B cell (primary cell): Measurements from ENCODE around the gene CDH12. TPM values are rescaled to one million over a fixed set of nuclear protein-coding genes. Genes with fewer than 3 reads are reported as not detected.

Experiments
- ATAC-seq: fragments of 200-7000 bp; cut with Tn5 transposase; one replicate; pipeline ENCODE4 v1.10.0; 2021; ENCODE audit warnings: low read depth, mild to moderate bottlenecking, moderate number of reproducible peaks, moderate library complexity
- CTCF ChIA-PET: fragments of 350-600 bp; sonication (Branson Sonifier 250); formaldehyde crosslinking; loops from one replicate; lab custom pipeline; 2021; ENCODE audit warnings: antibody characterized with exemption, inconsistent platforms; lab: Charles Lee
- POLR2A ChIA-PET: fragments of 350-600 bp; sonication (Branson Sonifier 250); formaldehyde crosslinking; loops from one replicate; lab custom pipeline; 2021; ENCODE audit warnings: antibody characterized with exemption; lab: Charles Lee
- DNase-seq: peaks from one replicate; pipeline ENCODE4 v3.0.0; 2013
- H2AFZ ChIP-seq: 2 replicates; pipeline ENCODE4 v1.6.1; 2012; ENCODE audit warnings: mild to moderate bottlenecking, low read depth, low read length; ENCODE audit not compliant: insufficient read depth, poor library complexity, severe bottlenecking
- H3K27ac ChIP-seq, 2 donors: 1 replicate in 1 of 2; 2 replicates in 1 of 2; pipeline ENCODE4 v1.5.1; 2012 to 2013; ENCODE audit warnings: low read length in 2 of 2, mild to moderate bottlenecking in 2 of 2, moderate library complexity in 1 of 2
- H3K27me3 ChIP-seq, 4 experiments: fragments of 200-600 bp in 1 of 4; sonication (generic) in 1 of 4; replicated peaks in 1 of 4; 1 replicate in 2 of 4; 2 replicates in 2 of 4; pipeline versions ENCODE4 v1.6.1 to v1.7.0; 2013 to 2016; ENCODE audit warnings: low read length in 3 of 4, mild to moderate bottlenecking in 2 of 4, mixed read lengths in 1 of 4, moderate library complexity in 1 of 4; ENCODE audit not compliant: insufficient read depth in 4 of 4, control insufficient read depth in 3 of 4; ENCODE audit errors: control extremely low read depth in 1 of 4
- H3K36me3 ChIP-seq, 2 experiments: replicated peaks in 1 of 2; 1 replicate in 1 of 2; 2 replicates in 1 of 2; pipeline versions ENCODE4 v1.6.1 to v1.7.1; 2013; ENCODE audit warnings: low read length in 1 of 2; ENCODE audit not compliant: insufficient read depth in 2 of 2, control insufficient read depth in 1 of 2; ENCODE audit errors: control extremely low read depth in 1 of 2, extremely low read depth in 1 of 2
- H3K4me1 ChIP-seq, 2 donors: fragments of 200-600 bp in 1 of 2; sonication (generic) in 1 of 2; 1 replicate in 1 of 2; 2 replicates in 1 of 2; pipeline versions ENCODE4 v1.5.1 to v1.6.1; 2013 to 2017; ENCODE audit warnings: low read length in 2 of 2; ENCODE audit not compliant: control insufficient read depth in 2 of 2, insufficient read depth in 2 of 2
- H3K4me2 ChIP-seq: replicated peaks from 2 replicates; pipeline ENCODE3; 2012; ENCODE audit warnings: mild to moderate bottlenecking, low read depth, low read length; ENCODE audit not compliant: poor library complexity, severe bottlenecking
- H3K4me3 ChIP-seq, 5 experiments: fragments of 200-600 bp in 1 of 5; sonication (generic) in 1 of 5; 1 replicate in 3 of 5; 2 replicates in 2 of 5; pipeline versions ENCODE4 v1.5.1 to v1.7.0; 2011 to 2016; ENCODE audit warnings: low read length in 4 of 5, mild to moderate bottlenecking in 4 of 5, low read depth in 2 of 5, control low read depth in 1 of 5, moderate library complexity in 1 of 5; ENCODE audit not compliant: insufficient read depth in 1 of 5; ENCODE audit errors: control extremely low read depth in 1 of 5, extremely low read depth in 1 of 5
- H3K79me2 ChIP-seq: fragments of 200-600 bp; sonication (generic); one replicate; pipeline ENCODE4 v1.6.0; 2016; ENCODE audit warnings: low read length; ENCODE audit not compliant: control insufficient read depth, insufficient read depth
- H3K9ac ChIP-seq: fragments of 200-600 bp; sonication (generic); 2 replicates; pipeline ENCODE4 v1.6.1; 2017; ENCODE audit warnings: mild to moderate bottlenecking, low read length, moderate library complexity
- H3K9me3 ChIP-seq, 3 donors: one replicate each; pipeline versions ENCODE4 v1.6.1 to v1.7.1; 2013; ENCODE audit warnings: low read length in 2 of 3; ENCODE audit not compliant: control insufficient read depth in 2 of 3, insufficient read depth in 1 of 3; ENCODE audit errors: control extremely low read depth in 1 of 3
- H4K20me1 ChIP-seq: 2 replicates; pipeline ENCODE4 v1.6.0; 2012; ENCODE audit warnings: mild to moderate bottlenecking, low read length; ENCODE audit not compliant: insufficient read depth, control insufficient read depth, poor library complexity, severe bottlenecking
- H3K27ac Mint-ChIP-seq: one replicate; pipeline ENCODE4 v1.8.0; 2021; ENCODE audit warnings: mixed read lengths
- H3K27me3 Mint-ChIP-seq: one replicate; pipeline ENCODE4 v1.8.0; 2021; ENCODE audit warnings: mixed read lengths
- H3K4me1 Mint-ChIP-seq: one replicate; pipeline ENCODE4 v1.8.0; 2021; ENCODE audit warnings: mixed read lengths
- H3K4me3 Mint-ChIP-seq: one replicate; pipeline ENCODE4 v1.8.0; 2021; ENCODE audit warnings: mixed read lengths
- H3K9me3 Mint-ChIP-seq: one replicate; pipeline ENCODE4 v1.8.0; 2022; ENCODE audit warnings: mixed read lengths; ENCODE audit not compliant: insufficient read depth
- CTCF ChIP-seq: fragments of 200-600 bp; IDR thresholded peaks from one replicate; pipeline ENCODE4 v1.8.0; 2022; ENCODE audit warnings: antibody characterized with exemption, mild to moderate bottlenecking
- EZH2 ChIP-seq: IDR thresholded peaks from 2 replicates; pipeline ENCODE4 v1.6.1; 2012; ENCODE audit warnings: borderline replicate concordance, low read depth, mild to moderate bottlenecking, moderate library complexity, low read length; ENCODE audit not compliant: insufficient read depth, poor library complexity, severe bottlenecking
- WGBS: methylation state at CpG from one replicate; pipeline ENCODE4 v1.1.5; 2013; ENCODE audit warnings: missing lambda C conversion rate; ENCODE audit not compliant: insufficient coverage; 5-methylcytosine and 5-hydroxymethylcytosine counted together
- intact Hi-C: fragments of 100-400 bp; cut with micrococcal nuclease; formaldehyde crosslinking; loops from one replicate; pipeline ENCODE4 v1.10.0; 2022
- polyA plus RNA-seq: library from polyadenylated mRNA; depleted of rRNA; stranded (reverse); fragments of >200 nt; gene quantifications from 2 replicates; pipeline ENCODE4 v1.2.3, GENCODE V29; 2012
- total RNA-seq, 2 donors: library from RNA; stranded (reverse); fragments of 120-200 nt in 1 of 2; gene quantifications; 1 replicate in 1 of 2; 2 replicates in 1 of 2; pipeline versions ENCODE4 v1.2.3 to v1.2.4, GENCODE V29; 2013 to 2022

The CDH12 gene
- total and polyA plus RNA-seq, 2 donors (not counting 1 experiment from before 2014, with no cell fraction given) = not detected

- H3K9me3 ChIP-seq = peaks cover 0 to 17% (median 0%) of the 10 kb centered on the region in 3 donors
- H3K9me3 Mint-ChIP-seq = peaks cover 10% of the 10 kb centered on the region
- H3K9ac ChIP-seq = no peak overlapping the region
- no peaks in the 10 kb centered on the region for H3K4me1 ChIP-seq
- no peaks in the 10 kb centered on the region for H3K36me3 ChIP-seq
- H3K27ac Mint-ChIP-seq = no peak overlapping the region
- H2AFZ ChIP-seq = no peak overlapping the region
- H3K27me3 ChIP-seq = no peaks in the 10 kb centered on the region
- ATAC-seq = no peak
- no peaks in the 10 kb centered on the region for H4K20me1 ChIP-seq
- CTCF ChIA-PET = no interaction called here
- intact Hi-C loops = no loop called here
- no peak overlapping the region for H3K4me2 ChIP-seq
- POLR2A ChIA-PET = no interaction called here
- TF ChIP-seq CTCF (no peak), EZH2 (no peak)
- H3K27me3 Mint-ChIP-seq = no peaks in the 10 kb centered on the region
- no peak for DNase-seq
- no peaks in the 10 kb centered on the region for H3K4me1 Mint-ChIP-seq
- 81% methylated on average over 5 of the region's 8 CpGs for WGBS
- no peak overlapping the region for H3K4me3 ChIP-seq
- no peaks in the 10 kb centered on the region for H3K79me2 ChIP-seq
- H3K27ac ChIP-seq = no peak overlapping the region
- H3K4me3 Mint-ChIP-seq = no peak overlapping the region
Measured at GRCh38 chr5:22372376-22372775, 480.8 kb downstream of the CDH12 start.

- H3K27ac ChIP-seq = no peak overlapping the region
- H3K79me2 ChIP-seq = no peaks in the 10 kb centered on the region
- DNase-seq (no peak), ATAC-seq (no peak)
- H3K27ac Mint-ChIP-seq = no peak overlapping the region
- H3K27me3 Mint-ChIP-seq = no peaks in the 10 kb centered on the region
- no peaks in the 10 kb centered on the region for H3K27me3 ChIP-seq
- POLR2A ChIA-PET = no interaction called here
- intact Hi-C loops = no loop called here
- no peaks in the 10 kb centered on the region for H3K9me3 ChIP-seq
- H2AFZ ChIP-seq = no peak overlapping the region
- CTCF ChIA-PET = no interaction called here
- H3K4me3 Mint-ChIP-seq = no peak overlapping the region
- no peaks in the 10 kb centered on the region for H3K4me1 Mint-ChIP-seq
- H3K9ac ChIP-seq = no peak overlapping the region
- H3K4me2 ChIP-seq = no peak overlapping the region
- TF ChIP-seq CTCF = no peak
- no peak for TF ChIP-seq EZH2
- no peaks in the 10 kb centered on the region for H4K20me1 ChIP-seq
- no peaks in the 10 kb centered on the region for H3K36me3 ChIP-seq
- WGBS = no CpG with 5 or more reads among the region's 3 CpGs
- no peaks in the 10 kb centered on the region for H3K9me3 Mint-ChIP-seq
- no peaks in the 10 kb centered on the region for H3K4me1 ChIP-seq
- no peak overlapping the region for H3K4me3 ChIP-seq
Measured at GRCh38 chr5:22354956-22355355, 498.2 kb downstream of the CDH12 start.
